NCI-H2196 (cell line): ENCODE data around the gene UGT1A4.

ENCODE experiments used
- DNase-seq: peaks from one replicate; lab custom pipeline; 2025; ENCODE audit not compliant: unreplicated experiment; lab: John Stamatoyannopoulos, UW

Gene UGT1A4

GRCh38 chr2:233779722-233780121 is 61.2 kb downstream of the UGT1A4 start:
- no peak for DNase-seq

GRCh38 chr2:233780771-233781170 is 62.2 kb downstream of the UGT1A4 start:
- DNase-seq: no peak

DNA sequence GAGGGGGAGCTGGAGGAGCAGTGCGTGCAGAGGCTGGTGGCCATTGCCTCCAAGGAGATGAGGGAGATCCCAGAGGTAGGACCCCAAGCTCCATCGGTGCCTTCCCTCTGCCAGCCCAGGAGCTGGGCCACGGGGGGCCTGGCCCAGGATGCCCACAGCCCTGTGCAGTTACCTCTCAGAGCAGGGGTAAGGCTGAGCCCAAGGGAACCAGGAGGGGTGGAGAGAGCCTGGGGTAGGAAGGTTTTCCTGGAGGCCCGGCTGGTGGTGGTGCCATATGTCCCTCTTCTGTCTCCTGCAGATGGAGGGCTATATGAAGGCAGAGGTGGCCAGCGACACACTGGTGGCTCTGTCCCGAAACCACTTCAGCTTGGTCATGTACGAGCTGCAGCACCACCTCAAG is 71.0 kb downstream of the UGT1A4 start:
- no peak for DNase-seq

DNA sequence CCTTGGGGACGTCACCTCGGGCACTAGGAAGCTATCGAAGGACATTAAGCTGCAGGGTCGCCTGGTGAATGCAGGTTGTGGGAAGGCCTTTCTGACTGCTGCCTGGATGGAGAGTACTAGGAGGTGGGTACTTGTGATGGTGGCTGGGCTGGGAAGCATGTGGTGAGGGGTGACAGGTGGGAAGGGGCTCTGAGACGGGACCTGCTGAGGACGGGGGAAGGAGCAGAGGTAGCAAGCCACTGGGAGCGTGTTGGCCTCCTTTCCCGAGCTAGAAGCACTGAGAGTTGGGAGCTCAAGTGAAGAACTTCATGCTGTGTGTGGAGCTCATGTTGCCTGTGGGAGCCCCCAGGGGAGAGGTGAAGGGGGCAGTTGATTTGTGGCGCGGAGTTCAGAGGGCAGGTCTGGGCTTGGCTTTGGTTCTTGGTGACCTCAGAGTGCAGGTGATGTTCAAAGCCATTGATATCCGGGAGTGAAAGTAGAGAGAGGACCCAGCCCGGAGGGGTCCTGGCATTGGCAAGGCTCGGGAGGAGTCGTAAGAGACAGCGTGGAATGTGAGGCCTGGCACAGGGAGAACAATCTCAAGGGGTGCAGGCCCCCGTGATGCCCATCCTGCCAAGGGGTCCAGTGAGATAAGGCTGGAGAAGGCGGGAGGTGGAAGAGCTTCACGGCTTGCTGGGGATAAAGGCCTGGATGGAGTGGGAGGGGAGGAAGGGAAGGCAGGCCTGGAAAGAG is 72.8 kb downstream of the UGT1A4 start:
- no peak for DNase-seq

- DNase-seq: no peak
These were observed 73.4 kb downstream of the UGT1A4 start for GRCh38 chr2:233791883-233792329.

- no peak for DNase-seq
These were observed 74.2 kb downstream of the UGT1A4 start for GRCh38 chr2:233792720-233793119.

DNA sequence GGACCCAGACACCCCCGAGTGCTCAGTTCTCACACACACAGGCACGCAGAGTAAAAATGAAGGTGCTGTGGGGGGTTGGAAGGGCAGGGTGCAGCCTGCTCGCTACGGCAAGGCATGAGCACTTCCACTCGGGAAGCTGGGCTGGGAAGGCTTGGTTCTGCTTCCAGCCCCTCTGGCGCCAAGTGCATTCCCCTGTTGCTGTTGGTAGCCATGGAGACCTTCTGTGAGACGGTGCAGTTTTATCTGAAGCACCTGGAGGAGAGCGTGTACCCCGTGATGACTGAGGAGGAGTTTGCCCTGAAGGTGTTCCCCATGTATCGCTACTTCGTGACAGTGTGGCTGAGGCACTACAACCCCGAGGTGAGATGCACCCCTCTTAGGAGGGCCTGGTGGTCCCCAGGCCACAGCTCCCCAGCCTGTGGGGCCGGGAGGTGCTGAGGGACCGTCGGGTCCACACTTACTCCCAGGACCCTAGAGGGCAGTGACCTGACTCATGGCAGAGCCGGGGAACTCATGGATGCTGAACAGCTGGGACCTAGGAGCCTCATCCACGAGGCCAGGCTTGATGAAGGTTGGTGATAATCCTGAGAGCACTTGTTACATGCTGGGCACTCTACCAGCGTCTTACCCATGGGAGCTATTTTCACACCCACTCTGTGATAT is 75.1 kb downstream of the UGT1A4 start:
- DNase-seq: no peak

DNA sequence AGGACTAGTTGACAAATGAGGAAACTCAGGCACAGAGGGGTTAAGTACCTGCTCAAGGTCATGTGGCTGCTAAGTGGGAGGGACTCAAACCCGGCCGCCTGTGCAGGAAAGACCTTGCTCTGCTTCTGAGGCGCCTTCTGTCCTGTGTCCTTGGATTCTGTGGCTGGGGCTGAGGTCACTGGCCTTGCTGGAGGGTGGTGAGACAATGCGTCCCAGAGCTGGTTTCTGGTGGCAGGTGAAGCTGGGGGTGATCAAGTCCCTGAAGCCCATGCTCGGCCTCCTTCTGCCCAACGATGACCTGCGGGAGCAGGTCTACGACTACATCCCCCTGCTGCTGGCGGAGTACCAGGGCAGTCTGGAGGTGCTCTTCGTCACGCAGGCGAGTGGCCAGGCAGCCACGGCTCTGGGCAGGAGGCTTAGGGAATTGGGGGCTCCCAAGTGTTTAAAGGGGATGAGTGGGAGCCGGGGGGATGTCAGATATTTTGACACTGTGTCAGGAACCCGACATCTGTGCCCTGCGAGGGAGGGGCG is 75.7 kb downstream of the UGT1A4 start:
- DNase-seq: no peak

- DNase-seq: no peak
These were observed 77.2 kb downstream of the UGT1A4 start for GRCh38 chr2:233795735-233796171.

GRCh38 chr2:233796254-233796653 is 77.7 kb downstream of the UGT1A4 start:
- DNase-seq: no peak

- DNase-seq: no peak
These were observed 80.0 kb downstream of the UGT1A4 start for GRCh38 chr2:233798335-233799086.

DNA sequence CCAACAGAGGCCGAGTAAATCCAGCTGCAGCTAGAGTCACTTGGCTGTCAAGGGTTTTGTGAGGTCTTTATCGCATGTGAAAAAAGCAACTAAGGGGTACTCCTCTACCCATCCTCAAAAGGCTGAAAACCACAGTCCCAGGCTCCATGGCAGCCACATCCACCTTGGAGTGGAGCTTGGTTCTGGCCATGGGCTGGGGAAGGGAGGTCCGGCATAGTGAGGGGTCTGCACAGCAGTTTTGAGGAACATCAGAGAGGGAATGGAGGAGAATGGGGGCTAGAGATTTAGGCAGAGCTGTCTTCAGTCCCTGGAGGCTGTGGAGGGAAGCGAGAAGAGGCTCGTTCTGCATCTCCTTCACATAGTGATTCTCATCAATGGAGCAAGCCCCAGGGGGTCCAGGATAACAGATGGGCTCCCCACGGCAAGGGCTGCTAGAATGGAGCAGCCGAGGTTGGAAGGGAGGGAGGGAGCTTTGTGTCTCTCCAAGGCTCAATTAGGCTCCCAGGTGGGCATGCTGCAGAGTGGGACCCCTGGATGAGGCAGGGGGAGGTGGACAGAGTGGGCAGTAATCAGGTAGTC is 80.6 kb downstream of the UGT1A4 start:
- no peak for DNase-seq

- no peak for DNase-seq
These were observed 81.2 kb downstream of the UGT1A4 start for GRCh38 chr2:233799716-233800115.

- DNase-seq: no peak
These were observed 81.7 kb downstream of the UGT1A4 start for GRCh38 chr2:233800208-233800607.

DNA sequence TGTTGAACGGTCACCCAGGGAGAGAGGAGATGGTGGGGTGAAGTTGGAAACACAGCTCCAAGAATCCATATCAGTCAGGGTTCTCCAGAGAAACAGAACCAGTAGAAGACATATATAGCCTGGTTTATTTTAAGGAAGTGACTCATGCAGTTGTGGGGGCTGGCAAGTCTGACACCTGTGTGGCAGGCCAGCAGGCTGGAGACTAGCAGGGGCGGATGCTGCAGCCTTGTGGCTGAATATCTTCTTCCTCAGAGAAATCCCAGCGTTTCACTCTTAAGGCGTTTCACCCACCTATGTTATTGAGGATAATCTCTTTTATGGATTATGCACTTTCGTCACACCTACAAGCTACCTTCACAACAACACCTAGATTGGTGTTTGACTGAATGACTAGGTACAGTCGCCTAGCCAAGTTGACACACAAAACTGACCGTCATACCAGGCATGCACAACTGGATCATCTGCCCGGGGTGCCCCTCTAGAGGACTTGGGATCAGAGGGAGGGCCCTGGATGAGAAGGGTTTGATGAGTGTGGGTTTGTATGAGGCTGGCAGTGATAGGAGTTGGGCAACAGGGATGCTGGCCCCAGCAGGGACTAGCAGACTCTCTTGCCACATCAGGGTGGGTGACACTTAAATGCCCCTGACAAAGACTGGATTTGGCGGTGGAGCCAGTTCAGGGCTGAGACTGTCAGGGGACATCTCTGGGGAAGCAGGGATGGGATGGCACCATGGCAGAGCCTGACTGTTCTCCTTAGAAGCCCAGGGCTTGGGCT is 83.0 kb downstream of the UGT1A4 start:
- DNase-seq: no peak

DNA sequence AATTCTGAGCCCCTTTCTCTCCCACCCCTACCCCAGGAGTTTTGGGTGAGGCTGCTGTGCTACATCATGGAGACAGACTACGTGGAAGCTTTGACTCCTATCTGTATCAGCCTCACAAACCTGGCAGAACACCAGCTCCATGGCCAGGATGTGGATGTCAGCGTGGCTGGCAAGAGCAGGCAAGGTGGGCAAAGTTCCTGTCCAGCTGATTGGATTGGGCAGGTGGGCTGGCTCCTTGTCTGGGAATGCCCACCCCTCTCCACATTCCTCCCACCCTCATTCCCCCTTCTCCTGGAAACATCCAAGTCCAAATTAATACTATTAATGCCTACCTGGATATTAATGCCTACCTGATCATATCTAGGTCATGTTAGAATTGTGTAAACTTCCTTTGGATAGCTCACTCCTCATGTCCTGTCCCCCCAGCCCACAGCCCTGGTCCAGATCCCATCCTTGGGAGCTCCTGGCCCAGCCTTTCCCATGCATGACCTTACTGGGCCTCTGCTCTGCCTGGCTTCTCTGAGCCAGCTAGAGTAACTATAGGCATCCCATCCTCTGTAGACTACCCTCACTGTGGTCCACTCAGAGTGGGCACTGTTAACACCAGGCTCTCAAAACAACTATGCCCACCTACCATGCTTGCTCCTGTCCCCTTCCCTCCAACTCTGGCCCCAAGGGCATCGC is 83.7 kb downstream of the UGT1A4 start:
- no peak for DNase-seq

DNA sequence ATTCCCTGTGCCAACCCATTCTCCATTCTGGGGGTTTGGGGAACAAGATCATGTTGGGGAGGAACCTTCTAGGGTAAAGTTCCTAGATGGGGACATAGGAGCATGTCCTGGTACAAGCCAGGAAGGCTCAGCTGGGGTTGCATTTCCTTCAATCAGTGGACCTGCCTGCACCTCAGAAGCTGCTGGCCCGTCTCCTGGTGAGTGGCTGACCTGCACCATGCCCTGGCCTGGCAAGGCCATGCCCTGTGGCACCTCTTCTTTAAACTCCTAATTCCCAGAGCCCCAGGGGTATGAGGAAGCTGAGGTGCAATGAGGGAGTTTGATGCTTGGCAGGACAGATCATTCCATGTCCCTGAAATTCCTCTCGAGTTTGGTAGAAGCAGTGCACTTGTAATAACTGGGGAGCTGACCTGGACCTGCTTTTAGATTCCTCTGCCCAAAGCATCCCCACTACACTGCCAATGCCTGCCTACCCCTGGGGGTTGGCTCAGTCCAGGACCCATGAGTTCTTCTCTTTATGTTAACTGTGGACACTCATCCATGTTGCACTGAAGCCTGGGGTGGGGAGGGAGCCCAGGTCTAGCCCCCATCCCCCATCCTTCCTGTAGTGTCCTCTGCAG is 84.9 kb downstream of the UGT1A4 start:
- no peak for DNase-seq

- no peak for DNase-seq
These were observed 85.5 kb downstream of the UGT1A4 start for GRCh38 chr2:233803994-233804393.

DNA sequence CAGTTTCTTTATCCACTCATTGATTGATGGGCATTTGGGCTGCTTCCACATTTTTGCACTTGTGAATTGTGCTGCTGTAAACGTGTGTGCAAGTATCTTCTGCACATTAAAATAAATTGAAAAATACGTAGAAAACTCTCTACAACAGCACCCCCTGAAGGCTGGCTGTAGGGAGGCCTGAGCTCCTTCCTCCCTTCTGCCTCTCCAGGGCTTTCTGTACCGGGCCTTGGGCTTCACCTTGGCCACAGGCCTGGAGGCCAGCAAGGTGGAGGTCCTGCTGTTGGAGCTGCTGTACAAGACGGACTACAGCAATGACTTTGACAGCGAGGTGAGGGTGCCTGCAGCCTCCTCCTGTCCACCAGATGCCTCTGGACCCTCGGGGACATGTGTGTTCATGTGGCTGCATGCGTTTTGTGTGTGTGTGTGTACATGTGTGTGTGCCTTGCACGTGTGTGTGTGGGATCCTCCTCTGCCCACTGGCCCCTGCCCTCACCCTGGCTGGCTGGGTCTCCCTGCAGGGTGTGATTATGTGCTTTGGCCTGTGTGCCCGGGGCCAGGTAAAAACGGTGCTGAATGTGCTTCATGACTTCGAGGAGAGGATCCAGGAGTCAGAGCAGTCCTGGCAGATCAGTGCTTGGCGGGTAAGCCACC is 88.8 kb downstream of the UGT1A4 start:
- no peak for DNase-seq
